ENCODE measurements around the gene PRMT5.

The PRMT5 gene

GRCh38 chr14:22892488-22892887, 36.7 kb downstream of the PRMT5 start:
- TF ChIP-seq ZFX (IDR thresholded peaks at IDR 0.05), result no peak
- TF ChIP-seq, protein P1, sequence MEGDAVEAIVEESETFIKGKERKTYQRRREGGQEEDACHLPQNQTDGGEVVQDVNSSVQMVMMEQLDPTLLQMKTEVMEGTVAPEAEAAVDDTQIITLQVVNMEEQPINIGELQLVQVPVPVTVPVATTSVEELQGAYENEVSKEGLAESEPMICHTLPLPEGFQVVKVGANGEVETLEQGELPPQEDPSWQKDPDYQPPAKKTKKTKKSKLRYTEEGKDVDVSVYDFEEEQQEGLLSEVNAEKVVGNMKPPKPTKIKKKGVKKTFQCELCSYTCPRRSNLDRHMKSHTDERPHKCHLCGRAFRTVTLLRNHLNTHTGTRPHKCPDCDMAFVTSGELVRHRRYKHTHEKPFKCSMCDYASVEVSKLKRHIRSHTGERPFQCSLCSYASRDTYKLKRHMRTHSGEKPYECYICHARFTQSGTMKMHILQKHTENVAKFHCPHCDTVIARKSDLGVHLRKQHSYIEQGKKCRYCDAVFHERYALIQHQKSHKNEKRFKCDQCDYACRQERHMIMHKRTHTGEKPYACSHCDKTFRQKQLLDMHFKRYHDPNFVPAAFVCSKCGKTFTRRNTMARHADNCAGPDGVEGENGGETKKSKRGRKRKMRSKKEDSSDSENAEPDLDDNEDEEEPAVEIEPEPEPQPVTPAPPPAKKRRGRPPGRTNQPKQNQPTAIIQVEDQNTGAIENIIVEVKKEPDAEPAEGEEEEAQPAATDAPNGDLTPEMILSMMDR (conservative IDR thresholded peaks at IDR 0.05), result no peak
- H3K27ac ChIP-seq, result no peak overlapping the region

GRCh38 chr14:22890416-22890815, 38.8 kb downstream of the PRMT5 start:
- H3K27ac ChIP-seq, result no peak overlapping the region
- no peak for TF ChIP-seq ZFX (IDR thresholded peaks at IDR 0.05)
- TF ChIP-seq, protein P1 (conservative IDR thresholded peaks at IDR 0.05), result no peak

DNA sequence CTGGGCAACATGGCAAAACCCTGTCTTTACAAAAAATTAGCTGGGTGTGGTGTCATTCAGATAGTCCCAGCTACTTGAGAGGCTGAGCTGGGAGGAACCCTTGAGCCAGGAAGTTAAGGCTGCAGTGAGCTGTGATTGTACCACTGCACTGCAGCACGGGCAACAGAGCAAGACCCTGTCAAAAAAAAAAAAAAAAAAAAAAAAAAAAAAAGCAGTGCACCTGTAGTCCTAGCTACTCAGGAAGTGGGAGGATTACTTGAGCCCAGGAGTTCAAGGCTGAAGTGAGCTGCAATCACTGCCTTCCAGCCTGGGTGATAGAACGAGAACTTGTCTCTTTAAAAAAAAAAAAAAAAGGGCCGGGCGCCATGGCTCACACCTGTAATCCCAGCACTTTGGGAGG, 40.5 kb downstream of the PRMT5 start:
- TF ChIP-seq, protein P1 (conservative IDR thresholded peaks at IDR 0.05), result no peak
- TF ChIP-seq ZFX (IDR thresholded peaks at IDR 0.05), result no peak
- H3K27ac ChIP-seq, result no peak overlapping the region

DNA sequence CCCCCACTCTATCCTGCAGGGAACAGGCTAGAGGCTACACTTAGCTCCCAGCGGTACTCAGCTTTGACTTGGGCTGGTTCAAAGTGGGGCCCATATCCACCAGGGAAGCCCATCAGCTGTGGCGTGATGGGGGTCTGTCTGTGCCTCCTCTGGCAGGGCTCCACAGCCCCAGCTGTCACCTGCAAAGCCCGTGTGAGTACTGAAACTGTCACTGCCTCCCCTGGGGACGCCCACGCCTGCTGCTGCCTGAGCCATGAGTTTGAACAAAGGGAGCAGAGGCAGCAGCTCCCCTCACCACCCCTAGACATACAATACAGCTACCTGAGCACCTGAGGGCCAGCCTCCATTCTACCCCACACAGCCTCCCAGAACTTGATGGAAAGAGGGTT, 41.2 kb downstream of the PRMT5 start:
- peak overlapping the region; percentile 91 for H3K27ac ChIP-seq
- TF ChIP-seq, protein P1 (conservative IDR thresholded peaks at IDR 0.05), result no peak
- TF ChIP-seq ZFX (IDR thresholded peaks at IDR 0.05), result no peak

DNA sequence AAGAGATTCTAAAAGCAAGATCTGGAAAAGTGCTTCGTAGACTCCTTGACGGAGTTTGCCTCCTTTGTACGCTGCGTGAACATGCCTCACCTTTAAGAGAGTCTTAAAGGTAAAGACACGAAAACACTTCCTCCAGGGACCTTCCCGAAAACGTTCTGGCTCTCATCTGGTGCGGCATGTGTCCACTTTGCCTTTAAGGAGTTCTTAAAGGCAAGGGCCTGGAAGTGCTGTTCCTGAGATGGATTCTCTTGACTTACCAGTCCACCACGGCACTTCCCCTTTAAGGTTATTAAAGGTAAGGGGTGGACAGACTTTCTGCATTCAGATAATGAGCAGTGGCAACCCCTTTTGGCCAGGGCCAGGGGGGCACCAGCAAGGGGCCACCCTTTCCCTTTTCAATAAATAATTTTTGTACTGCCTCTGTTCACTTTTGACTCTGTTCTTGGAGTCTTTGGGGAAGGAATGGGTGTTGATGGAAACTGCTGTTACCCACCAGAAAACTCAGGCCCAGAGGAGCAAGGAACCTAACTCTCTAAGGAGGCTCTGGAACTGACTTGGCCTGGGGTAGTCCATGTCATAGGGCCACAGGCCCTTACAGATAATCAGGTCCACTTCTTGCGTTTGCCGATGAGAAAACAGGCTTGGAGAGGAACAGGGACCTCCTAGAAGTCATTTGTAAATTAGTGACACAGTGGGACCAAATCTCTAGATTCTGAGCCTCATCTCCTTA, 41.8 kb downstream of the PRMT5 start:
- no peak for TF ChIP-seq ZFX (IDR thresholded peaks at IDR 0.05)
- TF ChIP-seq, protein P1 (conservative IDR thresholded peaks at IDR 0.05), result no peak
- peak overlapping the region; percentile 91 for H3K27ac ChIP-seq

- peak overlapping the region; percentile 91 for H3K27ac ChIP-seq
- peak; percentile 55 for TF ChIP-seq ZFX (IDR thresholded peaks at IDR 0.05)
- TF ChIP-seq, protein P1 (conservative IDR thresholded peaks at IDR 0.05), result no peak; the same call in 1 of the 2 replicates
Observed at GRCh38 chr14:22886500-22887259, 42.5 kb downstream of the PRMT5 start.

DNA sequence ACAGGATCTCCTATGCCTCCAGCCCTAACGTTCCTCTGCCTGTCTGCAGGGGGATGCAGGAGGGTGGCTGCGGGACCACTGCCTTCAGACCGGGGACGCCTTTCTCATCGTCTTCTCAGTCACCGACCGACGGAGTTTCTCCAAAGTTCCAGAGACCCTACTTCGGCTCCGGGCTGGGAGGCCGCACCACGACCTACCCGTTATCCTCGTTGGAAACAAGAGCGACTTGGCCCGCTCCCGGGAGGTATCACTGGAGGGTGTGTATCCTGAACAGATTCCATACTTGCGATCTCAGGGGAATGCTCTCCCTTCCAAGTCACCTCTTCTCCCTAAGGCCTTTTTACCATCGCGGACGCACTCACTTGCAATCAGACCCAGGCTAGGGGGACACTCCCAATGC, 43.2 kb downstream of the PRMT5 start:
- peak overlapping the region; percentile 91 for H3K27ac ChIP-seq
- TF ChIP-seq ZFX (IDR thresholded peaks at IDR 0.05), result no peak
- TF ChIP-seq, protein P1 (conservative IDR thresholded peaks at IDR 0.05), result no peak
